GM12801 (cell line): ENCODE results near the gene MICU2.

Source experiments
- TF ChIP-seq, protein P1 (sequence below): IDR thresholded peaks from one replicate; pipeline ENCODE4 v1.5.1; 2011; ENCODE audit warnings: control low read depth; ENCODE audit not compliant: insufficient read length; ENCODE audit errors: extremely low read depth

Gene MICU2

DNA sequence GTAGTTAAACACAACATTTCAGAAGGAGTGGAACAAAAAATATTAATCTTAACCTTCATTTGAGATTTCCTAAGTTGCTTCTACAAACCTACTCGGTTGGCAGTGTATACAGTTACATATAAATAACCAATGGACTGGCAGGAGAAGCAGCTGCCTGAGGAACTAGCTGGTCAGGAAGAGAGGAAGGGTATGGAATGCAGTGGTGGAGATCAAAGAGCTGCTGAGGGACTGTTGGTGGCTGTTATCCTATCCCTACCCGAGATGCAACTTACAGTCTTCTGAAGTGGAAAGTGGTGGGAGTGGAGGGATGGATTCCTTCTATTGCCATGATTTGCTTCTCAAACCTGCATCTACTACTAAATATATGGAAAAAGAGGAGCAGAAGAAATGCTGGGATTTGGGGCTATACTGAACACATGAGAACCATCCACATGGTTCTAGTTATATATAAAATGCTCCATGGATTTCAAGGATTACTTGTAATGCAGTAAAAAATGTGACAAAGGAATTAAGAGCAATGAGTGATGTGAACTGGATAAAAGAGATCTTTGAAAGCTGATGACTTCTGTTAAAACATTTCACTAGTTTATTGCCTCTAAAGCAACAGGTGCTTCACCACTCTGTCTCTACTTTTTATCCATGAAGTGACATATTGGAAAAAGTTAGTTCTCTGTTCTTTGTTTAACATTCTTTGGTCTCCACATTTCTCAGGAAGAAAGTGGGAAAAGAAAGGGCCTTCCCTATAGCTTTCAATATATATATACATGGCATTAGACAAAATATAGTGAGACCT lies 29.9 kb downstream of the MICU2 start:
- TF ChIP-seq, protein P1, sequence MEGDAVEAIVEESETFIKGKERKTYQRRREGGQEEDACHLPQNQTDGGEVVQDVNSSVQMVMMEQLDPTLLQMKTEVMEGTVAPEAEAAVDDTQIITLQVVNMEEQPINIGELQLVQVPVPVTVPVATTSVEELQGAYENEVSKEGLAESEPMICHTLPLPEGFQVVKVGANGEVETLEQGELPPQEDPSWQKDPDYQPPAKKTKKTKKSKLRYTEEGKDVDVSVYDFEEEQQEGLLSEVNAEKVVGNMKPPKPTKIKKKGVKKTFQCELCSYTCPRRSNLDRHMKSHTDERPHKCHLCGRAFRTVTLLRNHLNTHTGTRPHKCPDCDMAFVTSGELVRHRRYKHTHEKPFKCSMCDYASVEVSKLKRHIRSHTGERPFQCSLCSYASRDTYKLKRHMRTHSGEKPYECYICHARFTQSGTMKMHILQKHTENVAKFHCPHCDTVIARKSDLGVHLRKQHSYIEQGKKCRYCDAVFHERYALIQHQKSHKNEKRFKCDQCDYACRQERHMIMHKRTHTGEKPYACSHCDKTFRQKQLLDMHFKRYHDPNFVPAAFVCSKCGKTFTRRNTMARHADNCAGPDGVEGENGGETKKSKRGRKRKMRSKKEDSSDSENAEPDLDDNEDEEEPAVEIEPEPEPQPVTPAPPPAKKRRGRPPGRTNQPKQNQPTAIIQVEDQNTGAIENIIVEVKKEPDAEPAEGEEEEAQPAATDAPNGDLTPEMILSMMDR = no peak

DNA sequence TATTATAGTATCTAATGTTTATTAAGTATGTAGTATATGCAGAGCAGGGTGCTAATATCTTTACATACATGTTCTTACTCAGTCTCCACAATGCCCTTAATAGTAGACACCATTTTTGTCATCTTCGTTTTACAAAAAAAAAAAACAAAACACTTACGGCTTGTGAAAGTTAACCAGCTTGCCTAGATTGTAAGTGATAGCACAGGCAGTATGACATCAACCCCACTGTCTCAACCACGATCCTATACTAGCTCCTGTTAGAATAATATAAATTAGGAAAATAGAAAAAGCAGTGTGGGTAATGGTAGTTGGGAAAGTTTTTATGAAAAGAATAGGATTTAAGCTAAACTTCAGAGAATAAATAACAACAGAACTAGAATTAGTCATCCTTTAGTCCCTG lies 34.3 kb downstream of the MICU2 start:
- TF ChIP-seq, protein P1 = no peak

DNA sequence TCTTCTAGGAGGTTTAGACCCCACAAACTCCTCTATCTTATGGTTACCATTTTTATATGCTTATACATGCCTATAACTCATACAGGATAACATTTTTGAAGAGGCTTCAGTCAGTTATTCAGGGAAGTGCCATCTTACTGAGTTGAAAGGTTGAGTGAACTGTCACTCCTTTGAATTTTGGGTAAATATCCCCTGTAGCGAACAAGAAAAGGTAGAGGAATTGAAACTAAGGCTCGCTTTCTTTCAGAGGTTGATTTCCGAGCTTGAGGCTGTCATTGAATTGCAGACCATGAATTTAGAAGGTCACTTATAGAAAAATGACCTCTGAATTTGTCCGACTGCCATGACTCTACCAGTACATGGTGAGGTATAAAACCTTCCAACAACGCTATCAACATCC lies 35.1 kb downstream of the MICU2 start:
- TF ChIP-seq, protein P1 = no peak

DNA sequence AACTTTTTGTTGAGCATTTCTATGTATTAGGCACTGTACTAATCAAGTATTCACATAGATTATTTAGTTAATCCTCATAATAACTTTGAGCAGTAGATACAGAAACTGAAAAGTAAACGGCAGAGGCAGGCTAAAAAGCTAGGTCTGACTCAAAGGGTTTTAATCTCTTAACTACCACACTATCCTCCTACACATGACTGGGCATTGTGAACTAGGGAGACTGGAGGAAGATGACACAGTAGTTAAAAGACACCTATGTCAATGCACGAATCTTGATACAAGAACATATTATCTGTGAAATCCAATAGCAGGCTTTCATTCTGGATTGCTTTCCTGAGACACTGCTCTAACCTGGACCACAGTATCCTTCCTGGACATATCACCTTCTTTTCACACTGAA lies 36.3 kb downstream of the MICU2 start:
- TF ChIP-seq, protein P1 = no peak

DNA sequence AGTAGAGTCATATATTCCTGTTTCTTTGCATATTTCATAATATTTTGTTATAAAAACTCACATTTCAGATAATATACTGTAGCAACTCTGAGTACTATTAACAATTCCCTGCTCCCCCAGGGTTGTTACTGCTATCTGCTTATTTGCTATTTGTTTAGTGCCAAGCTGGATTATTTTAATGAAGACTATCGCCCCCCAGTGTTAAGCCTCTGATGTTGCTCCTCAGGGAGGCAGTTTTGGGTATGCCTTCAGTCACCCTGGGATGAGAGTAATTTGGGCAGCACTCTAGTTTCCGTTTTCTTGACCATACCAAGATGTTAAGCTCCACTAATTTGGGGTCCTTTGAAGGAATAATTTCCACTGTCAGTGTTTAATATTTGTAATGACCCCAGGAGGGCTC lies 46.0 kb downstream of the MICU2 start:
- TF ChIP-seq, protein P1 = no peak

DNA sequence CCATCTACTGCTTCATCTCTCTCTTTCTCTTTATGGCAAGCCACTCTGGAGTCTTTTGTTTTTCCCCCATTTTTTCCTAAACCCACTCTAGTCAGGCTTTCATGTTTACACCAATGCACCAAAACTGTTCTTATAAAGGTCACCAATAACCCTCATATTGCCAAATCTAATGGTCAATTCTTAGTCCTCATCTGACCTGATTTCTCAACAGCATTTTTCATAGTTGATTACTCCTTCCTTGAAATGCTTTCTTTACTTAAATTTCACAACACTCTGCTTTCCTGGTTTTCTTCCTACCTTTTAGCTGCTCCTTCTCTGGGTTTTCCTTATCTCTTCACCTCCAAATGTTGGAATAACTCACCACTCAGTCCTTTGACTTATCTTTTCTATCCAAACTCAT lies 47.9 kb downstream of the MICU2 start:
- TF ChIP-seq, protein P1 = no peak

DNA sequence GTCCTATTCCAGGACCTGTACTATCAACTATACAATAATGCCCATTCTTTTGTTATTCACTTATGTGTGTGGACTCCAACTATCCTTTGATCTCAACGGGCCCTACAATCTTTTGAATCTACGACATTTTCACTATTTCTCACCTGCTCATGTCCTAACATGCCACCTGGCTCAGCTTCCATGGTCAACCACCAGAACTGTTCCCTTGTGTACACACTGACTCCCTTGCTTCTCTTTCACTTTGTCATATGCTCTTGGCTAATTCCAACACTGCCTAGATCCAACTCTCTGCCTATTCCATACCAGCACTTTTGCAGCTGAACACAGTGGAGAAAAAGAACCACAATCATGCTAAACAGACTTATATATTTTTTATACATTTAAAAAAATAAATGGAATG lies 53.1 kb downstream of the MICU2 start:
- TF ChIP-seq, protein P1 = no peak
